Measurements from ENCODE around the gene LARP6. TPM values are rescaled to one million over a fixed set of nuclear protein-coding genes. Genes with fewer than 3 reads are reported as not detected.

LARP6 gene
- total and polyA plus RNA-seq, 2 donors from 2014 or later = 21.0 to 62.8 TPM

- H3K27ac ChIP-seq (ENCODE audit: low read depth in 2 of 2, low read length in 2 of 2) = no peak overlapping the region
Observed at GRCh38 chr15:70869346-70869745, 15.4 kb upstream of the LARP6 start.

DNA sequence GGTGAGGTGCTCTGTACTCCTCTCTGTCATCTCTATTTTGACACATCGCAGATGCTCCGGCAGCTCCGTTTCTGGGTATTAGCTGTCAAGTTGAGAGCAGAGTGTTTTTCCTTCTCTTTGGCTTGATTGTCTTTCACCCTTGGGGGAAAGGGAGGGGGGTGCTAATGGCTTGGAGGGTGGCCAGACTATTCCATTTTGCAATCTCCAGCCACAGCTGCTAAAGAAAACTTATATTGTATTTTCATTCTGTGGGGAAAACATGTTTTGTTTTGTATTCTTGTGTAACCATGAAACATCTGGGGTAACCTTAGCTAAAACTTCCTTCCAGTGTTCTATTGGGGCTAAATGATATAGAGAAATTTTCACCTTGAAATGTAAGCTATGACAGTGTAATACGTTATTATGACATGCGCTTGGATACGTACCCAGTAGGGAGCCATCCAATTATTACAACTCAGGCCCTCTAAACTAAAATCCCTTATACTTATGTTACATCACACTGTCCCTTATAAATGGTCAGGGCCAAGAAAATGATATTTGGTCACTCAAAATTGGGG lies 14.0 kb upstream of the LARP6 start:
- FAIRE-seq = no peak
- no peak overlapping the region for H3K9ac ChIP-seq (ENCODE audit: low read length in 3 of 3)

More at GRCh38 chr15:70869346-70869745, 15.4 kb upstream of the LARP6 start:
- Histone ChIP-seq H3K9me3 (ENCODE audit: control insufficient read depth in 2 of 3, insufficient read depth in 1 of 3, low read length in 3 of 3) (no peaks in the 10 kb centered on the region), H3K27me3 (ENCODE audit: control insufficient read depth, insufficient read depth, low read length) (no peaks in the 10 kb centered on the region), H3K36me3 (ENCODE audit: control insufficient read depth in 2 of 3, insufficient read depth in 3 of 3, low read length in 3 of 3) (no peaks in the 10 kb centered on the region), H3K4me3 (ENCODE audit: low read length in 3 of 3) (no peak overlapping the region), H3K9ac (ENCODE audit: low read length in 3 of 3) (no peak overlapping the region), H3K4me1 (ENCODE audit: control insufficient read depth in 2 of 3, insufficient read depth in 2 of 3, low read depth in 1 of 3, low read length in 3 of 3) (no peaks in the 10 kb centered on the region)
- FAIRE-seq (no peak), DNase-seq (no peak)
- intact Hi-C loops (cut with DNase I) = no loop called here
- TF ChIP-seq, protein P1, sequence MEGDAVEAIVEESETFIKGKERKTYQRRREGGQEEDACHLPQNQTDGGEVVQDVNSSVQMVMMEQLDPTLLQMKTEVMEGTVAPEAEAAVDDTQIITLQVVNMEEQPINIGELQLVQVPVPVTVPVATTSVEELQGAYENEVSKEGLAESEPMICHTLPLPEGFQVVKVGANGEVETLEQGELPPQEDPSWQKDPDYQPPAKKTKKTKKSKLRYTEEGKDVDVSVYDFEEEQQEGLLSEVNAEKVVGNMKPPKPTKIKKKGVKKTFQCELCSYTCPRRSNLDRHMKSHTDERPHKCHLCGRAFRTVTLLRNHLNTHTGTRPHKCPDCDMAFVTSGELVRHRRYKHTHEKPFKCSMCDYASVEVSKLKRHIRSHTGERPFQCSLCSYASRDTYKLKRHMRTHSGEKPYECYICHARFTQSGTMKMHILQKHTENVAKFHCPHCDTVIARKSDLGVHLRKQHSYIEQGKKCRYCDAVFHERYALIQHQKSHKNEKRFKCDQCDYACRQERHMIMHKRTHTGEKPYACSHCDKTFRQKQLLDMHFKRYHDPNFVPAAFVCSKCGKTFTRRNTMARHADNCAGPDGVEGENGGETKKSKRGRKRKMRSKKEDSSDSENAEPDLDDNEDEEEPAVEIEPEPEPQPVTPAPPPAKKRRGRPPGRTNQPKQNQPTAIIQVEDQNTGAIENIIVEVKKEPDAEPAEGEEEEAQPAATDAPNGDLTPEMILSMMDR (IDR thresholded peaks at IDR 0.05; ENCODE audit: borderline replicate concordance, extremely low read depth, insufficient read depth) = no peak

DNA sequence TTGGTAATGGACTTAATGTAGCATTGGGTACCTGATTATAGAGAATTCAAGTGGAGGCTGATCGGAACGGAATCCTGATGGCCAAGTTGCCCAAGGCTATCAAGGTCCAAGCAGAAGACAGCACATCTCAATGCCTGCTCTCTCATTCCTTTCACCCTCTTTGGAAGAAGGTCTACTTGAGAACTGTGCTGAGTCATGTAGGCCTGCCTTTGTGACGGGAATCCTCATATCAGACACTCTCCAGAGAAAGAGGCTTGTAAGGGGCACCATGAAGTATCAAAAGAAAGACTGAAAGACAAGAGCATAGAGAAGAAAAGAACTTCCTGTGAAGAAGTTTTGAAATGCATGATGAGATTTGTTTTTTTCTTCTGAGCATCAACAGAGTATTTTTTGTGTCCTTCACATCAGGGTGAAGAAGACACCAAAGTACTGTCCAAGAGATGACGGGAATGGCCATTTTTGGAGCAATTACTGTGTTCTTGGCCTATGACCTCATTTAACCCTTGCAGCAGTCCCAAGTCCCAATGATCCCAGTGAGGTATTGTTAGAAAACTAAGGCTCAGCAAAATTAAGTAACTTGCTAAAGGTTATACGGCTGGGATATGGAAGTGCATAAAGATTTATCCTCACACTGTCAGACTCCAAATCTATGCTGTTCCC lies 13.2 kb upstream of the LARP6 start:
- DNase-seq = no peak
- no peak overlapping the region for H3K4me3 ChIP-seq (ENCODE audit: low read length in 3 of 3)
- H3K9me3 ChIP-seq (ENCODE audit: control insufficient read depth in 2 of 3, insufficient read depth in 1 of 3, low read length in 3 of 3) = no peaks in the 10 kb centered on the region
- no peak overlapping the region for H3K27ac ChIP-seq (ENCODE audit: low read depth in 2 of 2, low read length in 2 of 2)
- no peaks in the 10 kb centered on the region for H3K36me3 ChIP-seq (ENCODE audit: control insufficient read depth in 2 of 3, insufficient read depth in 3 of 3, low read length in 3 of 3)
- H3K9ac ChIP-seq (ENCODE audit: low read length in 3 of 3) = no peak overlapping the region
- intact Hi-C loops (cut with DNase I) = no loop called here
- no peak for FAIRE-seq
- TF ChIP-seq, protein P1 (IDR thresholded peaks at IDR 0.05; ENCODE audit: borderline replicate concordance, extremely low read depth, insufficient read depth) = no peak
- H3K27me3 ChIP-seq (ENCODE audit: control insufficient read depth, insufficient read depth, low read length) = no peaks in the 10 kb centered on the region
- no peaks in the 10 kb centered on the region for H3K4me1 ChIP-seq (ENCODE audit: control insufficient read depth in 2 of 3, insufficient read depth in 2 of 3, low read depth in 1 of 3, low read length in 3 of 3)

More for the DNA sequence above, 14.0 kb upstream of the LARP6 start:
- intact Hi-C loops (cut with DNase I) = no loop called here
- Histone ChIP-seq H3K27ac (ENCODE audit: low read depth in 2 of 2, low read length in 2 of 2) (no peak overlapping the region), H3K36me3 (ENCODE audit: control insufficient read depth in 2 of 3, insufficient read depth in 3 of 3, low read length in 3 of 3) (no peaks in the 10 kb centered on the region), H3K9me3 (ENCODE audit: control insufficient read depth in 2 of 3, insufficient read depth in 1 of 3, low read length in 3 of 3) (no peaks in the 10 kb centered on the region), H3K4me3 (ENCODE audit: low read length in 3 of 3) (no peak overlapping the region), H3K4me1 (ENCODE audit: control insufficient read depth in 2 of 3, insufficient read depth in 2 of 3, low read depth in 1 of 3, low read length in 3 of 3) (no peaks in the 10 kb centered on the region), H3K27me3 (ENCODE audit: control insufficient read depth, insufficient read depth, low read length) (no peaks in the 10 kb centered on the region)
- TF ChIP-seq, protein P1 (IDR thresholded peaks at IDR 0.05; ENCODE audit: borderline replicate concordance, extremely low read depth, insufficient read depth) = no peak
- peak in 1 of 5 donors; percentile 37 for DNase-seq
